ENCODE measurements around the gene KARS1.

KARS1 gene

DNA sequence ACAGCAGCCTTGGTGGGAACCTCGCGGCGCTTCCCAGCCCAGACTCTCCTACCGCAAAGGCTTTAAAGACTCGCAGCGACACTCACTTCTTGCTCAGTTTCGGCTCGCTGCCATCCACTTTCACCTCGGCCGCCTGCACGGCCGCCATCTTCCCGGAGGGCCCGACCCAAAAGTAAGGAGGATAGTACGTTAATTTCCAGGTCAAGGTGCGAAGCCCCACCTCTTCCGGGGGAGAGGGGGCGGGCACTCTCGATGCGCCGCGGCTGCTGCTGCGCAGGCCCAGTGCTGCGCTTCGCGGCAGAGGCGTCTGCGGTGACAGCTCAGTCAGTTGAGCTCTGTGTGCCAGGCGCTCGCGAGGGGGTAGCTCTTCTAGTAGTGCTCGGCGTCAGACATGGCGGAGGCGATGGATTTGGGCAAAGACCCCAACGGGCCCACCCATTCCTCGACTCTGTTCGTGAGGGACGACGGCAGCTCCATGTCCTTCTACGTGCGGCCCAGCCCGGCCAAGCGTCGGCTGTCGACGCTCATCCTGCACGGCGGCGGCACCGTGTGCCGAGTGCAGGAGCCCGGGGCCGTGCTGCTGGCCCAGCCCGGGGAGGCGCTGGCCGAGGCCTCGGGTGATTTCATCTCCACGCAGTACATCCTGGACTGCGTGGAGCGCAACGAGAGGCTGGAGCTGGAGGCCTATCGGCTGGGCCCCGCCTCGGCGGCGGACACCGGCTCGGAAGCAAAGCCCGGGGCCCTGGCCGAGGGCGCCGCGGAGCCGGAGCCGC, at the start of gene KARS1, which contains the start of gene TERF2IP:
TSS of gene KARS1 (minus strand) at position 174 of the 773 bp plus-strand sequence. CDS start at position 148, 26 bp downstream.
TSS of gene TERF2IP (plus strand) at position 282 of the 773 bp plus-strand sequence. CDS start at position 392, 110 bp downstream.
- peak; percentile 84 to 91 for DNase-seq (ENCODE audit: low read depth in 2 of 2)

DNA sequence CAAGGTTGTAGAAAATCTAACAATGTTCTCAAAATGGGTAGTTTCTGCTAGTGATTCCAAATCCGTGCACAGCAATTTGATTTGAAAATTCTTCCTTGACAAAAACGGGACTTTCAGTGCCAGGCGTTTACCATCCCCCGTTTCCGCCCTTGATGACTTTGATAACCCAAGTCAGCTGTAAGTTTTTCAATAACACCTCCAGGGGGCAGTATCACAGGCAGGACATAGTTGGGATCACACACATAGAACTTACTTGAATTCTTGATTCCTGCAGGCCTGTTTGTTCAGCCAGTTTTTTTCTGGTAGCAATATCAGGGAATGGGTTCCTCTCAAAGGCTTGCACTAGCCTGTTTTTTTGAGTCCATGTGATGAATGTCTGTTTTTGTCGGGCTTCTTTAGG, 48.2 kb upstream of the KARS1 start:
- DNase-seq (ENCODE audit: low read depth in 2 of 2) = no peak

- no peak for DNase-seq (ENCODE audit: low read depth in 2 of 2)
These were observed 39.9 kb upstream of the KARS1 start for GRCh38 chr16:75687361-75687760.

DNA sequence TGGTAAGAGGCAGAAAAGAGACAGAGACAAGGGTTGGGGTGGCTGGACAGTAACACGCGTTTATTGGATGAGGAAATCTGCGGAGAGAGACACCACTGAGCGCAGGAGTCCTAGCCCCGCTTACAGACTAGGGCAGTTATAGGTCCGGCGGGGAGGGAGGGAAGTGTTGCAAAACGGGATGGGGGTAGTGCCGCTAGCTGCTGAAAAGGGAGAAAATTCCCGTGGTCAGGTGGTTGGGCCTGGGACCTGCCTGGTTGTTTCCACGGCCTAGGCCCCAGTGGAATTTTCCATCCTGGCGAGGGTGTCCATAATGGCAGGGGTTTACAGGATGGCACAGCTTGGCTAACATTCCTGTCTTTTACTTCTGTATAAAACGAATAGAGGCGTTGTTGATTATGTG, 34.8 kb upstream of the KARS1 start:
- DNase-seq (ENCODE audit: low read depth in 2 of 2) = no peak

- no peak for DNase-seq (ENCODE audit: low read depth in 2 of 2)
These were observed 31.9 kb upstream of the KARS1 start for GRCh38 chr16:75679366-75679765.

DNA sequence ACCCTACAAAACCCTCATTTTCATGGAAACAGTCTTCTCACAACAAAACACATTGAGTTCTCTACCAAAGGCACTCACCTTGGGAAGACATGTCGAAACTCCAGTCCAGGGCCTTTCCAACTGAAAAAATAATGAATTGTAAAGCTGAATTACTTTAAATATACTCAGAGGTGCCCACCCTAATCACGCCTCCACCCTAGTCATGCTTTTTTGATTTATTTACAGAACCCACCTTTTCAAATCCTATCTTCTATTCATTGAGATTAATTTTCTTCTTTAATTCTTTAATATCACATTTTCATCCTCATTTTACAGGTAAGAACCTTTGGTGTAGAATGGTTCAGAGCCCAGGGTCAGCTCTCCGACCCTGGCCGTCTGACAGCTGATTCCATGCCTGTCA, 29.4 kb upstream of the KARS1 start, which contains the start of gene CPHXL2:
TSS of gene CPHXL2 (minus strand) at position 101 of the 400 bp plus-strand sequence. CDS start at position 91, 10 bp downstream.
- DNase-seq (ENCODE audit: low read depth in 2 of 2) = no peak

GRCh38 chr16:75667503-75667902, 20.0 kb upstream of the KARS1 start:
- DNase-seq (ENCODE audit: low read depth in 2 of 2) = no peak

DNA sequence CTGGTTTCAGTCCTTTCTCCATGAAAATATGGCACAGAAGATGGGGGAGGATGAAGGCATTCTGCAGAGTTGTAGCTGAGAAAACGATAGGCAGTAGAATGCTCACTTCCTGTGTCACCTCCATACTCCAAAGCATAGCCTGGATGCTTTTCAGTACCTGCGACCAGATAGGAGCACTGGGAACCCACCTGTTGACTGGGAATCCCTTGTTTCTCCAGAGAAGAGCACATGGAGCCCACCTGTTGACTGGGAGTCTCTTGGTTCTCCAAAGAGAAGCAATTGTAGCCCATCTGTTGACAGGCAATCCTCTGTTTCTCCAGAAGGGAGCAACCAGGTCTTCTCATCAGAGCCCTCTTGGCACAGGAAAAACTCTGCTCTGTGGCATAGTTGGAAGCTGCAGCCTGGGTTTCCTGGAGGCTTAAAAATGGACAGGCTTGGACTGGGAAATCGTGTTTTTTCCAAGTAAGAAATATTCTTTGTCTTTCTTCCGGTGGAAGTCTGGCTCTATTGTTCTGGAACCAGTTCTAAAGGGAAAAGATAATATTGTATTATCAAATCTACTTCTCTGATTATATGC, 13.3 kb upstream of the KARS1 start:
- no peak for DNase-seq (ENCODE audit: low read depth in 2 of 2)

GRCh38 chr16:75660321-75660720, 12.9 kb upstream of the KARS1 start:
- DNase-seq (ENCODE audit: low read depth in 2 of 2) = no peak

DNA sequence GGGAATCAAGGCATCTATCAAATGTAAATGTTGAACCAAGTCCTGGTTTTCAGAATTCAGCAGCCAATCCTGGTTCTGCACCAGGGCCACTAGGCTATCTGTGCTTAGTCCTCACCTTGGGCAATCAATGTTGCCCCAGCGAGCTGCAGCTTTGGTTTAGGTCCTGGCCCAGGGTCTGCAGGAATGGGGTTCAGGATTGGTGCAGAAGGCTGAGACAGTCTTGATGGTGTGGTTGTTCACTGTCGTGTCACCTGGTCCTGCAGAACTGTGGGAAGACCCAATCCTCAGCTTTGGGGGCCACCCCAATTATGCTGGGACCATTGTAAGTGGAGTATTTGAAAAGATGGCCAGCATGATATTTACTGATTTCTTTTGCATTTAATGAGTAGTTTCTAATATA, 10.7 kb upstream of the KARS1 start:
- no peak for DNase-seq (ENCODE audit: low read depth in 2 of 2)

GRCh38 chr16:75653922-75654321, 6.5 kb upstream of the KARS1 start:
- DNase-seq (ENCODE audit: low read depth in 2 of 2) = no peak

GRCh38 chr16:75648265-75649076, 1.0 kb upstream of the KARS1 start:
- DNase-seq (ENCODE audit: low read depth in 2 of 2) = peak; percentile 48 to 79

- no peak for DNase-seq (ENCODE audit: low read depth in 2 of 2)
These were observed 363 bp downstream of the KARS1 start for GRCh38 chr16:75647112-75647491.

DNA sequence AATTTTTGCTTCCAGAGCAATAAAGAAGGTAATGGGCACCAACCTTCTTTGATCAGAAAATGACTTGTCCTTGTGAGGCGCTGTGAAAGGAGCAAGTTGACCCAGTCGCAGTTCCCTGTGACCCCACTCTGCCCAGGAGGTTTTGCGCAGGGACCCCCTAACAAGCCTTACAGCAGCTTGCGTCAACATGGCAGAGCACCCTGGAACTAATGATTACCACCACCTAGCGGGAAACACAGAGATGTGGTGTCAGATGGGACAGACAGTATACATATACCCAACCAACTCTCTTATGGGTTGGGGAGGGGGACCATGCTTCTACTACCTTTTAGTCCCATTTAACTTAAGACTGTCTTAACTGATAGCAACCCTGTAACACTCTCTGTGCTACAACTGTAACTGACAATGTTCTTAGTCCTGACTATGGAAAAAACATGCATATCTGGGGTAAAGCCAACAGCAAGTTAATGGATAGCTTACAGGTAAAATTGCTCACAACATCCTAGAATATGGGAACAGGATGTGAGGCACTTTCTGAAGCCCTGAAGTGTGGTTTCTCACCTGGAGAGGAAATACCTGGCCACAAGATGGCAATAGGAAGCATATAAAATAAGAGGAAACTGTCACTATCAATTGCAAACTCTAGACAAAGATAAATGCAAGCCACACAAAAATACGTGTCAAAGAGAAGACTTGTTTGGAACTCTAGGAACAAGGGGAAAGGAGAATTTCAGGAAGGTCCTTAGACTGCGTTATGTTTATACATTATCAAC, 3.0 kb downstream of the KARS1 start:
- no peak for DNase-seq (ENCODE audit: low read depth in 2 of 2)

GRCh38 chr16:75640598-75640997, 6.9 kb downstream of the KARS1 start:
- DNase-seq (ENCODE audit: low read depth in 2 of 2) = no peak

DNA sequence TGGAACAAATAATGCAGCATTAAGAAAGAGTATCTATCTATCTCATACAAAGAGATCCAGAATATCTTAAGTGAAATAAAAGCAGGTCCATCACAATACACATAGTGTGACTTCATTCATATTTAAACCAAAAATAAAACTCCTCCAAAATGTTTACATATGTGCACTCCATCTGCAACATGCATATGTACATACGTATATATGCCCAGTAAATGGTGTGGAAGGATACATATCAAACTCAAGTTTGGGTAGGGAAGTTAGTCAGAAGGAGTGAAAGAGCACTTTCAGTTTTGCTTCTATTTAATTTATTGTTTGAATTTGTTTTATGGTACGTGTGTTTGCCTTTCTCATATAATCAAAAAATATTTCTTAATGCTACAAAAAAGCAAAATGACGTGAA, 12.4 kb downstream of the KARS1 start:
- no peak for DNase-seq (ENCODE audit: low read depth in 2 of 2)

DNA sequence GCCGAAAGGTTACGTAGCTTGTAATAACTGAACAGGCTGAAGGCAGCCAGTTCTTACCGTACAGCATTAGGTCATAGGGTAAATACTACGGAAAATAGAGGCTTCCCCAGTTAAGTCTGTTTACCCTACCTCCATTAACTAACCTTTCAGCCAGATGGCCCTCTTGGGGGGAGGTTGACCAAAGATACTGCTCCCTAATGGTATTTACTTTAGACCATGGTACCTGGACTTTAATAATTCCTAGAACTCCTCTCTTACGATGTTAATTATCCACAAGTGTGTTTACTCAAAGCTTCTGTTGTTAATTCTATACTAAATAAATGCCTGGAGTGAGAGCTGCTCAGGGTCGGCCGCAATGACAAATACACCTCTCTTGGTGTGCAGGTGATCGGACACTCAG, 14.6 kb downstream of the KARS1 start:
- no peak for DNase-seq (ENCODE audit: low read depth in 2 of 2)

DNA sequence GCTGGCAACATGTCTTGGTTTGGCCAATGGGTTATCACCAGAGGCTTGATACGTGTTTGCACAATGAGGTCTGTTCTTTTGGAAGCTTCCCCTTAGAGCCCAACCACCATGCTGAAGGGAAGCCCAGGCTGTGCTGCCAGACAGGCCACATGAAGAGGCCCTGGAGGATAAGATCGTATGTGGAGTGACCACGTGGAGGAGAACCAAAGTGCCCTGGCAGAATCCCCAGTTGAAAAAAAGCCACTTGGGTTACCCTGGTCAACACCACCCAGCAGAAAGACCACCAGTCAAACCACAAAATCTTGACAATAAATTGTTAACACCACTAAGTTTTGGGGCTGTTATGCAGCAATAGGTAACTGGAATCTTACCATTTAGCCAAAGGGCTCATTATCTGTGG, 17.4 kb downstream of the KARS1 start:
- DNase-seq (ENCODE audit: low read depth in 2 of 2) = no peak

DNA sequence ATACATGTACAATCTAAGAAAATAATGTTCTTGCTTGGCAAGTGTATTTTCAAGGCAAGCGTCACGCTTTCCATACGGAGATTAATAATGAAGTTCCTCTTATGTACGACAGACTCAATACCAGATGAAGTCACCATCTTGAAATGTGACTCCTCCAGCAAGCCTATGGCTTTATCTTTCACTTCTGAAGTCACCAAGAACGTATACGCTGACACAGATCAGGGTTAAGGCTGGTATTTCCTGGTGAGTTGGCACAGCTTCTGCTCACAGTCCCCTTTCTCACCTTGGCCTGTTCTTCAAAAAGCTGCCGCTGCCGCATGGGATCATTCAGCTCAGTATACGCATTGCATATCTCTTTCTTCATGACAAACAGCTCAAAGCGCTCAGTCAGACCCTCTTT, 18.3 kb downstream of the KARS1 start:
- no peak for DNase-seq (ENCODE audit: low read depth in 2 of 2)

DNA sequence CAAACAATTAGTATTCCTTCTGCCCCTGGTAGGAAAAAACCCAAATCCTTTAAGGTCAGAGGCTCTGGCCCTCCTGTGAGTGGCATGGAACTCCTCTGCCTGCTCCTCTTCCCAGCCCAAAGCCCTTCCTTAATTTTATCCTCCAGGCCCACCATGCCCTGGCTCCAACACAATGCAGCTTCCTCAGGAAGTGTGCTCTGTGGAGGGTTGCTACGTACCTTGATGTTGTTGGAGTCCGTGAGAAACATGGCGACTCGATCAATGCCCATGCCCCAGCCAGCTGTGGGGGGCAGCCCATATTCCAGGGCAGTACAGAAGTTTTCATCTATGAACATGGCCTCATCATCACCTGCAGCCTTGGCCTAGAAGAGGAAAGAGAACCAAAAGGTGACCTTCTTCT, 19.1 kb downstream of the KARS1 start:
- no peak for DNase-seq (ENCODE audit: low read depth in 2 of 2)

DNA sequence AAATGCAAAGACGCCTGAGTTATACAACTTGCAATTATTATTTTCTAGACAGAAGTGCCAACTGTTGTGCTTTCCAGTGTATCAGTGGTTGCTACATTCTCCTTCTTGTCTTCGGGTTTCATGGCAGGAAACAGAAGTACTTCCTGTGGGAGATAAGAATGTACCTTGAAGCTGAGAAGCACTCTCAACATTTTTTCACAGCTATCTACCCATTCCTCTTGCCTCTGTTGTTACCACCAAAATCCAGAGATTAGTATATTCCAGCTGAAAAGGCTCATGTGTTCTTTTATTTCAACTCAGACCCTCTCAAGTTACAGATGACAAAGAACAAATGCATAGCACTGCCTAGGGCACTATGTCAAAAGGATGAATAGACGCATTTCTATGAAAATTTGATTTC, 19.6 kb downstream of the KARS1 start:
- no peak for DNase-seq (ENCODE audit: low read depth in 2 of 2)

DNA sequence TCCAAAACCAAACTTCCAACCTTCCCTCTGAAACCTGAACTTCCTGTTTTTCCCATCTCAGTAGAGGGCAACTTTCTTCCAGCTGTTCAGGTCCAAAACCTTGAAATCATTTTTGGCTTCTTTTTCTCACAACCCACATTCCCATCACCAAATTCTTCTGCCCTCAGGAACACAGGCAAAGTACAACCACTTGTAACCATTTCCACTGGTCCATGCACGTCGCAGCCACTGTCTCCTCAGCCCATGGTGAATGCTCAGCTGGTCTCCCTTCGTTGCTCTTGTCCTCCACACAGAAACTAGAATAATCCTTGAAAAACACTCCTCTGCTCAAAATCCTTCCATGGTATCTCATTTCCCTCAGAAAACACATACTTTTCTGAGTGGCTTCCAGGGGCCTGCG, 20.7 kb downstream of the KARS1 start:
- DNase-seq (ENCODE audit: low read depth in 2 of 2) = no peak
